Natural killer cell (primary cell): Measurements from ENCODE around the gene INTS7. TPM values are rescaled to one million over a fixed set of nuclear protein-coding genes. Genes with fewer than 3 reads are reported as not detected.

ENCODE experiments used
- ATAC-seq, 3 donors: fragments of 150-1000 bp in 2 of 3; fragments of 200-7000 bp in 1 of 3; cut with Tn5 transposase; 1 replicate in 1 of 3; 2 replicates in 2 of 3; pipeline ENCODE4 v1.10.0; 2021; ENCODE audit warnings: mild to moderate bottlenecking in 2 of 3, moderate library complexity in 2 of 3
- DNase-seq, 2 donors: peaks; one replicate each; pipeline versions ENCODE4 v3.0.0 to v3.0.0-alpha.2; 2013 to 2021; ENCODE audit warnings: mixed read lengths in 1 of 2
- H3K27ac ChIP-seq: one replicate; pipeline ENCODE4 v1.5.1; 2013; ENCODE audit warnings: mild to moderate bottlenecking, low read length
- H3K27me3 ChIP-seq: one replicate; pipeline ENCODE4 v1.6.1; 2013; ENCODE audit warnings: low read length; ENCODE audit not compliant: control insufficient read depth, insufficient read depth
- H3K36me3 ChIP-seq: one replicate; pipeline ENCODE4 v1.6.1; 2013; ENCODE audit warnings: low read length; ENCODE audit not compliant: control insufficient read depth, insufficient read depth
- H3K4me1 ChIP-seq: one replicate; pipeline ENCODE4 v1.6.1; 2013; ENCODE audit warnings: low read length; ENCODE audit not compliant: control insufficient read depth, insufficient read depth
- H3K4me3 ChIP-seq: one replicate; pipeline ENCODE4 v1.5.1; 2013; ENCODE audit warnings: low read length
- H3K9me3 ChIP-seq: one replicate; pipeline ENCODE4 v1.6.1; 2013; ENCODE audit warnings: low read length; ENCODE audit not compliant: control insufficient read depth, insufficient read depth
- H3K27ac Mint-ChIP-seq, 2 donors: one replicate each; pipeline ENCODE4 v1.8.0; 2022; ENCODE audit warnings: mild to moderate bottlenecking in 2 of 2, mixed read lengths in 2 of 2, moderate library complexity in 1 of 2
- H3K27me3 Mint-ChIP-seq, 2 donors: one replicate each; pipeline ENCODE4 v1.8.0; 2022; ENCODE audit warnings: low read depth in 2 of 2, mixed read lengths in 2 of 2
- H3K36me3 Mint-ChIP-seq: one replicate; pipeline ENCODE4 v1.8.0; 2022; ENCODE audit warnings: mixed read lengths
- H3K4me1 Mint-ChIP-seq, 2 donors: one replicate each; pipeline ENCODE4 v1.8.0; 2022; ENCODE audit warnings: mixed read lengths in 2 of 2
- H3K4me3 Mint-ChIP-seq: one replicate; pipeline ENCODE4 v1.8.0; 2022; ENCODE audit warnings: mild to moderate bottlenecking, moderate library complexity, mixed read lengths
- H3K9me3 Mint-ChIP-seq, 2 donors: one replicate each; pipeline ENCODE4 v1.8.0; 2022; ENCODE audit warnings: mixed read lengths in 2 of 2
- WGBS: methylation state at CpG from one replicate; pipeline ENCODE4 v1.1.7; 2013; ENCODE audit warnings: missing lambda C conversion rate; ENCODE audit not compliant: insufficient coverage; 5-methylcytosine and 5-hydroxymethylcytosine counted together
- intact Hi-C: fragments of 100-400 bp; cut with micrococcal nuclease; formaldehyde crosslinking; loops from one replicate; pipeline ENCODE4 v1.14.2; 2022
- total RNA-seq, 4 donors: library from RNA; stranded (reverse); fragments of 120-200 nt in 1 of 4; gene quantifications; one replicate each; pipeline versions ENCODE4 v1.2.3 to v1.2.4, GENCODE V29; 2013 to 2022
- TF ChIP-seq, protein P1 (sequence below): fragments of 200-600 bp; IDR thresholded peaks from one replicate; pipeline ENCODE4 v1.8.0; 2022; ENCODE audit warnings: antibody characterized with exemption

Gene INTS7
- total RNA-seq, 3 donors from 2014 or later (not counting 1 experiment from before 2014, with no cell fraction given) = 10.0 to 20.3 (median 11.0) TPM

DNA sequence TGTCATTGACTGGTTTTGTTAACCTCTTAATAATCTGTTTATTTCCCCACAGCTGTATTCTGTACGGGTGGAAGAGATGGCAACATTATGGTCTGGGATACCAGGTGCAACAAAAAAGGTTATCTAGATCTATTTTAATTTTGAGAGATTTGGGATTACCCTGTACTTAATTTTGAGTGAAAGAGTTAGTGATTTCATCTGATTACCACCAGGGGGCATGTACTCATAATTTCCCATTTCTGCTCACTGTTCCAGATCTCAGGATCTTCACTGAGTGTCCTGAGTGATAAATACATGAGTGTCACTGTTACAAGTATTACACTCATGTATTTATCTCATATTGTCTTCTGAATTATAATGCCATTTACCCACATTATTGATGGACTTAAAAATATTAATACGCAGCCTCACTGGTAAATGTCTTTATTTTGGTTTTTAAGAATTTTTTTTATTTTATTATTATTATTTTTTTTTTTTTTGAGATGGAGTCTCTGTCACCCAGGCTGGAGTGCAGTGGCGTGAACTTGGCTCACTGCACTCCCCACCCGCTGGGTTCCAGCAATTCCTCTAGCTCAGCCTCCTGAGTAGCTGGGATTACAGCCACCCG lies 27.6 kb upstream of the INTS7 start:
- Mint-ChIP-seq H3K27ac (no peak overlapping the region), H3K4me1 (no peaks in the 10 kb centered on the region), H3K27me3 (no peaks in the 10 kb centered on the region), H3K4me3 (no peak overlapping the region), H3K9me3 (no peaks in the 10 kb centered on the region), H3K36me3 (peaks cover 3% of the 10 kb centered on the region)
- no peaks in the 10 kb centered on the region for H3K4me1 ChIP-seq
- no peak overlapping the region for H3K4me3 ChIP-seq
- H3K9me3 ChIP-seq = no peaks in the 10 kb centered on the region
- no peaks in the 10 kb centered on the region for H3K27me3 ChIP-seq
- DNase-seq (peak in 1 of 2 donors; percentile 62), ATAC-seq (peak in 2 of 3 donors; percentile 60 to 67)
- TF ChIP-seq, protein P1, sequence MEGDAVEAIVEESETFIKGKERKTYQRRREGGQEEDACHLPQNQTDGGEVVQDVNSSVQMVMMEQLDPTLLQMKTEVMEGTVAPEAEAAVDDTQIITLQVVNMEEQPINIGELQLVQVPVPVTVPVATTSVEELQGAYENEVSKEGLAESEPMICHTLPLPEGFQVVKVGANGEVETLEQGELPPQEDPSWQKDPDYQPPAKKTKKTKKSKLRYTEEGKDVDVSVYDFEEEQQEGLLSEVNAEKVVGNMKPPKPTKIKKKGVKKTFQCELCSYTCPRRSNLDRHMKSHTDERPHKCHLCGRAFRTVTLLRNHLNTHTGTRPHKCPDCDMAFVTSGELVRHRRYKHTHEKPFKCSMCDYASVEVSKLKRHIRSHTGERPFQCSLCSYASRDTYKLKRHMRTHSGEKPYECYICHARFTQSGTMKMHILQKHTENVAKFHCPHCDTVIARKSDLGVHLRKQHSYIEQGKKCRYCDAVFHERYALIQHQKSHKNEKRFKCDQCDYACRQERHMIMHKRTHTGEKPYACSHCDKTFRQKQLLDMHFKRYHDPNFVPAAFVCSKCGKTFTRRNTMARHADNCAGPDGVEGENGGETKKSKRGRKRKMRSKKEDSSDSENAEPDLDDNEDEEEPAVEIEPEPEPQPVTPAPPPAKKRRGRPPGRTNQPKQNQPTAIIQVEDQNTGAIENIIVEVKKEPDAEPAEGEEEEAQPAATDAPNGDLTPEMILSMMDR = peak; percentile 90
- WGBS = 88% methylated on average over 4 of the region's 5 CpGs
- H3K27ac ChIP-seq = no peak overlapping the region
- intact Hi-C loops = loop anchor here (1.0 to 2.0 kb wide), 4 partner anchors 228 to 394 kb away; no protein-coding TSS in a partner anchor
- no peaks in the 10 kb centered on the region for H3K36me3 ChIP-seq

DNA sequence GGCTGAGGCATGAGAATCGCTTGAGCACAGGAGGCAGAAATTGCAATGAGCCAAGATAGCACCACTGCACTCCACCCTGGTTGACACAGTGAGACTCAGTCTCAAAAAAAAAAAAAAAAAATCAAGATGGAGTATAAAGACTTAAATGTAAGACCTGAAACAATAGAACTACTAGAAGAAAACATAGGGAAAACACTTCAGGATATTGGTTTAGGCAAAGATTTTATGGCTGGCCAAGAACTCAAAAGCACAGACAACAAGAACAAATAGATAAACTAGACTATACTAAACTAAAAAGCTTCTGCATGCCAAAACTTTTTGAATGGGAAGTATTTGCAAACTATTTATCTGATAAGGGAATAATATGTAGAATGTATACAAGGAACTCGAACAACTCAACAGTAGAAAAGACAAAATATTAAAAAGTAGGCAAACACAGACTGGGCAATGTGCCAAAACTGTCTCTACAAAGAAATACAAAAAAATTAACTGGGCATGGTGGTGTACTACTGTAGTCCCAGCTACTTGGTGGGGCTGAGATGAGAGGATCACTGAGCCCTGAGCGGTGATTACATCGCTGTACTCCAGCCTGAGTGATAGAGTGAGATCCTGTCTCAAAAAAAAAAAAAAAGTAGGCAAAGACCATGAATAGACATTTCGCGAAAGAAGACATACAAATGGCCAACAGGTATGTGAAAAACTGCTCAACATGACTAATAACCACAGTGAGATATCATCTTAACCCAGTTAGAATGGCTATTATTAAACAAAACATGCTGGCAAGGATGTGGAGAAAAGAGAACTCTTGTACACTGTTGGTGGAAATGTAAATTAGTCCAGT lies 25.5 kb upstream of the INTS7 start:
- Mint-ChIP-seq H3K36me3 (peaks cover 23% of the 10 kb centered on the region), H3K9me3 (peaks cover 7 to 13% of the 10 kb centered on the region in 2 donors), H3K4me1 (peaks cover 0 to 4% of the 10 kb centered on the region in 2 donors), H3K27ac (no peak overlapping the region), H3K27me3 (no peaks in the 10 kb centered on the region), H3K4me3 (no peak overlapping the region)
- TF ChIP-seq, protein P1 = no peak
- H3K36me3 ChIP-seq = no peaks in the 10 kb centered on the region
- H3K4me1 ChIP-seq = peaks cover under 1% of the 10 kb centered on the region
- H3K27ac ChIP-seq = no peak overlapping the region
- H3K27me3 ChIP-seq = no peaks in the 10 kb centered on the region
- ATAC-seq (no peak), DNase-seq (no peak)
- intact Hi-C loops = no loop called here
- no peak overlapping the region for H3K4me3 ChIP-seq
- 78% methylated on average over 6 of the region's 6 CpGs for WGBS
- peaks cover 3% of the 10 kb centered on the region for H3K9me3 ChIP-seq

DNA sequence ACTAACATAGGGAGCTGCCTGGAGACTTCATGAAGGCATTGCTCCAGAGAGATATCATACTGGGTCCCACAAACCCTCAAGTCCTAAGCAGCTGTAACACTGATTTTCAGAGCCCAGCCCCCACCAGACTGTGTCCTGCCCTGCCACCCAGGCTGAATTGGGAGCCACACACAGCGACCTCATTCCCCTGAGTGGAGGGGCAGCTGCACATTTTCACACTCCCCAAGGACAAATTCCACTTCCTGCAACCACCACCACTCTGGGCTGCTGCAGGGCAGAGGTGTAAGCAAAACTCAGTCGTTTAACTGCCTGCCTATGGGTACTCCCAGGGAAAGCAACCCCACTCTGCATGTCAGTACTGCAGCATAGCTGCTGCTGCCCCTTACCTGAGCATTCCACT lies 20.0 kb upstream of the INTS7 start:
- no peaks in the 10 kb centered on the region for H3K27me3 ChIP-seq
- Mint-ChIP-seq H3K4me3 (no peak overlapping the region), H3K27ac (no peak overlapping the region), H3K4me1 (peaks cover 18 to 20% of the 10 kb centered on the region in 2 donors), H3K9me3 (peaks cover 7 to 13% of the 10 kb centered on the region in 2 donors), H3K36me3 (peaks cover 23% of the 10 kb centered on the region), H3K27me3 (no peaks in the 10 kb centered on the region)
- H3K27ac ChIP-seq = no peak overlapping the region
- intact Hi-C loops = no loop called here
- no peaks in the 10 kb centered on the region for H3K36me3 ChIP-seq
- TF ChIP-seq, protein P1 = no peak
- peaks cover 10% of the 10 kb centered on the region for H3K4me1 ChIP-seq
- 28% methylated on average over 2 of the region's 2 CpGs for WGBS
- no peak overlapping the region for H3K4me3 ChIP-seq
- peaks cover 3% of the 10 kb centered on the region for H3K9me3 ChIP-seq
- no peak for DNase-seq
- ATAC-seq = peak in 1 of 3 donors; percentile 45
